Fibroblast of lung (primary cell): Measurements from ENCODE around the gene PLP1. TPM values are rescaled to one million over a fixed set of nuclear protein-coding genes. Genes with fewer than 3 reads are reported as not detected.

Experiments
- DNase-seq, 2 donors: peaks; one replicate each; pipeline versions ENCODE4 v3.0.0 to v3.0.0-alpha.2; 2010; ENCODE audit warnings: low read depth in 2 of 2
- H2AFZ ChIP-seq: 2 replicates; pipeline ENCODE4 v1.5.1; 2012; ENCODE audit warnings: low read length, control low read depth, inconsistent platforms
- H3K27ac ChIP-seq: 2 replicates; pipeline ENCODE4 v1.5.1; 2011; ENCODE audit warnings: low read length, control low read depth; ENCODE audit not compliant: insufficient read depth
- H3K27me3 ChIP-seq: 2 replicates; pipeline ENCODE4 v1.5.1; 2011; ENCODE audit warnings: mild to moderate bottlenecking, low read length; ENCODE audit not compliant: control insufficient read depth, insufficient read depth
- H3K36me3 ChIP-seq: 2 replicates; pipeline ENCODE4 v1.5.1; 2011; ENCODE audit warnings: low read length; ENCODE audit not compliant: control insufficient read depth, insufficient read depth
- H3K4me1 ChIP-seq: 2 replicates; pipeline ENCODE4 v1.5.1; 2011; ENCODE audit warnings: low read length; ENCODE audit not compliant: control insufficient read depth, insufficient read depth; ENCODE audit errors: extremely low read depth
- H3K4me2 ChIP-seq: 2 replicates; pipeline ENCODE4 v1.5.1; 2011; ENCODE audit warnings: low read length, control low read depth; ENCODE audit not compliant: insufficient read depth; ENCODE audit errors: extremely low read depth
- H3K4me3 ChIP-seq, 4 experiments: fragments of 200-600 bp in 1 of 4; sonication (generic) in 1 of 4; replicated peaks in 1 of 4; 2 replicates each; pipeline ENCODE4 v1.5.1; 2011 to 2016; ENCODE audit warnings: low read length in 4 of 4, low read depth in 3 of 4, mild to moderate bottlenecking in 3 of 4, control low read depth in 2 of 4, inconsistent platforms in 1 of 4, mixed read lengths in 1 of 4; ENCODE audit not compliant: insufficient read depth in 1 of 4; ENCODE audit errors: control extremely low read depth in 1 of 4
- H3K79me2 ChIP-seq: 2 replicates; pipeline ENCODE4 v1.5.1; 2012; ENCODE audit warnings: mild to moderate bottlenecking, low read length, inconsistent platforms; ENCODE audit not compliant: control insufficient read depth, insufficient read depth
- H3K9ac ChIP-seq: 2 replicates; pipeline ENCODE4 v1.5.1; 2011; ENCODE audit warnings: mild to moderate bottlenecking, low read length, control low read depth; ENCODE audit not compliant: insufficient read depth
- H3K9me3 ChIP-seq: 2 replicates; pipeline ENCODE4 v1.5.1; 2012; ENCODE audit warnings: low read depth, low read length; ENCODE audit not compliant: control insufficient read depth, insufficient read depth
- H4K20me1 ChIP-seq: 2 replicates; pipeline ENCODE4 v1.5.1; 2011; ENCODE audit warnings: low read length; ENCODE audit not compliant: control insufficient read depth, insufficient read depth; ENCODE audit errors: extremely low read depth
- CTCF ChIP-seq, 2 donors: IDR thresholded peaks in 1 of 2; conservative IDR thresholded peaks in 1 of 2; 1 replicate in 1 of 2; 2 replicates in 1 of 2; pipeline ENCODE4 v1.5.1; 2011 to 2012; ENCODE audit warnings: low read length in 2 of 2, control low read depth in 1 of 2, inconsistent platforms in 1 of 2, low read depth in 1 of 2, mild to moderate bottlenecking in 1 of 2
- EZH2 ChIP-seq: IDR thresholded peaks from 2 replicates; pipeline ENCODE4 v1.5.1; 2012; ENCODE audit warnings: low read length, control low read depth, mild to moderate bottlenecking; ENCODE audit errors: missing control alignments
- polyA plus RNA-seq, 2 donors: library from polyadenylated mRNA; depleted of rRNA in 1 of 2; stranded (reverse) in 1 of 2; unstranded in 1 of 2; fragments of >200 nt; gene quantifications; 2 replicates each; pipeline ENCODE4 v1.2.1, GENCODE V29; 2011 to 2012; ENCODE audit warnings: missing spikeins in 1 of 2
- total RNA-seq: library from RNA; depleted of rRNA; stranded (reverse); fragments of >200 nt; gene quantifications from 2 replicates; pipeline ENCODE4 v1.2.1, GENCODE V29; 2014

The PLP1 gene
- total and polyA plus RNA-seq, 2 donors (not counting 1 experiment from before 2014, with no cell fraction given) = 0.17 TPM

- no peak overlapping the region for H3K9ac ChIP-seq
- H3K79me2 ChIP-seq = no peaks in the 10 kb centered on the region
- H3K36me3 ChIP-seq = no peaks in the 10 kb centered on the region
- H3K27ac ChIP-seq = no peak overlapping the region
- H3K4me1 ChIP-seq = no peaks in the 10 kb centered on the region
- H2AFZ ChIP-seq = no peak overlapping the region
- H3K9me3 ChIP-seq = no peaks in the 10 kb centered on the region
- H3K4me3 ChIP-seq = no peak overlapping the region
- H3K4me2 ChIP-seq = no peak overlapping the region
- DNase-seq = no peak
- no peaks in the 10 kb centered on the region for H4K20me1 ChIP-seq
- TF ChIP-seq CTCF (conservative IDR thresholded peaks at IDR 0.05 in 1 of 2, IDR thresholded peaks at IDR 0.05 in 1 of 2; ENCODE audit: low read depth in 1 of 2, low read length in 2 of 2) (no peak), EZH2 (no peak)
- H3K27me3 ChIP-seq = no peaks in the 10 kb centered on the region
These were observed 62.8 kb downstream of the PLP1 start for GRCh38 chrX:103839404-103839803.

Other genes starting within 250 kb of the PLP1 start
- gene TCEAL4, start 191.3 kb upstream of the PLP1 start, total RNA-seq = 57.0 and 63.6 TPM in 2 replicates
- 47.3 and 75.7 TPM in 2 replicates for gene TCEAL4, start 191.3 kb upstream of the PLP1 start, polyA plus RNA-seq
- gene TCEAL3, start 168.9 kb upstream of the PLP1 start, total RNA-seq = 15.4 and 21.6 TPM in 2 replicates
- gene TCEAL3, start 168.9 kb upstream of the PLP1 start, polyA plus RNA-seq = 42.2 and 59.7 TPM in 2 replicates
- 35.5 and 37.5 TPM in 2 replicates for gene TCEAL1, start 147.9 kb upstream of the PLP1 start, total RNA-seq
- 24.5 and 28.5 TPM in 2 replicates for gene TCEAL1, start 147.9 kb upstream of the PLP1 start, polyA plus RNA-seq
- gene MORF4L2, start 90.1 kb upstream of the PLP1 start, total RNA-seq = 287 and 353 TPM in 2 replicates
- 814 and 948 TPM in 2 replicates for gene MORF4L2, start 90.1 kb upstream of the PLP1 start, polyA plus RNA-seq
- gene TMEM31, start 65.9 kb upstream of the PLP1 start, total RNA-seq = not detected in 2 replicates
- 0.10 TPM in 1 of 2 replicates, not detected in the other for gene TMEM31, start 65.9 kb upstream of the PLP1 start, polyA plus RNA-seq
- gene RAB9B, start 55.4 kb downstream of the PLP1 start, total RNA-seq = 0.50 and 0.77 TPM in 2 replicates
- 0.47 and 0.90 TPM in 2 replicates for gene RAB9B, start 55.4 kb downstream of the PLP1 start, polyA plus RNA-seq
- gene TMSB15B, start 185.8 kb downstream of the PLP1 start, total RNA-seq = 1.5 and 3.1 TPM in 2 replicates
- 10.0 and 12.0 TPM in 2 replicates for gene TMSB15B, start 185.8 kb downstream of the PLP1 start, polyA plus RNA-seq
- gene H2BW1, start 236.9 kb downstream of the PLP1 start, total RNA-seq = not detected in 2 replicates
- gene H2BW1, start 236.9 kb downstream of the PLP1 start, polyA plus RNA-seq = not detected in 2 replicates